ENCODE data around the gene PAX5. TPM values are rescaled to one million over a fixed set of nuclear protein-coding genes. Genes with fewer than 3 reads are reported as not detected.

PAX5 gene
- polyA plus RNA-seq, 2 of the 4 experiments (the other 2 are of a cell fraction) = not detected

DNA sequence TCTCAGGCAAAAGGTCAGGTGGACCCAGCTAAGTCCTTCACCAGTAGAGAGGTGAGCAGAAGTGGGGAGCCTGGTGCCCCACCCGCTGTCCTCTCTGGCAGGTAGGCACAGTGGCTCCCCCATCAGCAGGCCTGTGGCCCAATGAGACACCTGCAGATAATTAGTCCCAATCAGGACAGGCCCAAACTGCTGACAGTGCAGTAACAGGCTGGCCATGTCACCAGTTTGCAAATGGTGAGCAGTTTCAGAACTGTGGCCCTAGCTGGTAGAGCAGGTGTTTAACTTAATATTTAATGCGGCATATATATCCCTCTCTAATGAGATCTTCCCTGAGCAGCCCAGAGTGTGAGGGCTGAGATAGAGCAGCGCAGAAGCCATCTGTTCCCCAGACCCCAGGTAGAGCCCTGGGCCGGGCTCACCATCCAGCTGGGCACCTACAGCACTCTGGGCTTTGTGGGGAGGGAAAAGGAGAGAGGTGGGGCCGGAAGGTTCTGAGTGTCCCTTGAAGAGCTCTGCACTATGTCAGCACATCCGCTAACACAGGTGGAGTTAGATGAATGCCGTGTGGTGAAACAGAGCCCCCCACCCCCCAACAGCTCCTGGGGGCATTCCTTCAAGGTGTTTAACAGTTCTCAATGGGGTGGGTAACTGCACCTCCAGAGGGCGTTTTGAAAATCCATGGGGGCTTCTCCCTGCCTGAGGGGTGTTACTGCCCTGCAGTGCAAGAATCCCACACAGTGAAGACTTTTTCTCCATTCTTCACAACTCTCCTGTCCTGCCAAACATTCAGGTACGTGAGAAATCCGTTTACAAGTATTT is 120.5 kb downstream of the PAX5 start:
- ATAC-seq (peak; percentile 47 to 50; a peak in 3 of 6 replicates), DNase-seq (ENCODE audit: low read depth in 1 of 2, low spot score in 1 of 2) (no peak), FAIRE-seq (no peak)
- Histone ChIP-seq H3K4me3 (no peak overlapping the region), H3K9me3 (0 out of 3 replicates have a peak, but pooled peaks cover 5% of the 10 kb centered on the region), H3K4me1 (no peaks in the 10 kb centered on the region), H3K4me2 (no peak overlapping the region), H3K27ac (no peak overlapping the region)
- ChIA-PET POLR2A (interaction anchor here (0.5 kb wide), 1 partner anchor 139 kb away, joined by 5 read pairs; no protein-coding TSS in a partner anchor), CTCF (interaction anchor here (0.6 to 2.9 kb wide), 12 partner anchors 9 to 402 kb away, joined by 3 to 13 read pairs (median 4); no protein-coding TSS in a partner anchor)
- TF ChIP-seq SMC3 (IDR thresholded peaks at IDR 0.05) (no peak), MAFK (IDR thresholded peaks at IDR 0.05; ENCODE audit: partially characterized antibody) (peak; percentile 87)
- WGBS (ENCODE audit: missing lambda C conversion rate) = 60% methylated on average over 9 of the region's 10 CpGs

DNA sequence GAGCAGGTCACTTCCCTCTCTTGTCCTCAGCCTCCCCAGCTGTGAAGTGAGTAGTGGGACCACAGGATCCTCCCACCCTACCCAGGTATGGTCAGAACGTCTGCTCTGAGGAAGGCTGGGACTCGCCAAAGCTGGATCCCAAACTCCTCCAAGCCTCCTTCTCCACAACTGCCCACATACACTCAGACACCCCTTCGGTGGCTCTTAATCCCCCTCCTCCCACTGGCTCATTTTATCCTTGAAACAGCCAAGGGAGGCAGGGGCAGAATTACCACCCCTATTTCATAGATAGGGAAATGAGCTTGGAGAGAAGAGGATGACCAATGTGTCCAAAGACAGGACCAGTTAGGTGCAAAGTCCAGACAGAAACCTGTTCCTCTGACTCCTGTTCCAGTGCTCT is 121.4 kb downstream of the PAX5 start:
- ATAC-seq = no peak
- TF ChIP-seq TP53 (CRISPR knock-in tag; IDR thresholded peaks at IDR 0.05) (no peak), SMC3 (IDR thresholded peaks at IDR 0.05) (no peak), ZFP36 (IDR thresholded peaks at IDR 0.05; ENCODE audit: borderline replicate concordance, partially characterized antibody) (no peak), HEYL (CRISPR knock-in tag; IDR thresholded peaks at IDR 0.05) (no peak), POLR2AphosphoS2 (conservative IDR thresholded peaks at IDR 0.05; ENCODE audit: low read length) (no peak), RFX5 (IDR thresholded peaks at IDR 0.05) (no peak), GATA3 (IDR thresholded peaks at IDR 0.05; ENCODE audit: borderline replicate concordance) (no peak), CHD4 (IDR thresholded peaks at IDR 0.05; ENCODE audit: borderline replicate concordance) (no peak)
- TF ChIP-seq, protein P1, sequence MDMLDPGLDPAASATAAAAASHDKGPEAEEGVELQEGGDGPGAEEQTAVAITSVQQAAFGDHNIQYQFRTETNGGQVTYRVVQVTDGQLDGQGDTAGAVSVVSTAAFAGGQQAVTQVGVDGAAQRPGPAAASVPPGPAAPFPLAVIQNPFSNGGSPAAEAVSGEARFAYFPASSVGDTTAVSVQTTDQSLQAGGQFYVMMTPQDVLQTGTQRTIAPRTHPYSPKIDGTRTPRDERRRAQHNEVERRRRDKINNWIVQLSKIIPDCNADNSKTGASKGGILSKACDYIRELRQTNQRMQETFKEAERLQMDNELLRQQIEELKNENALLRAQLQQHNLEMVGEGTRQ (IDR thresholded peaks at IDR 0.05) = no peak
- TF ChIP-seq, protein P2, sequence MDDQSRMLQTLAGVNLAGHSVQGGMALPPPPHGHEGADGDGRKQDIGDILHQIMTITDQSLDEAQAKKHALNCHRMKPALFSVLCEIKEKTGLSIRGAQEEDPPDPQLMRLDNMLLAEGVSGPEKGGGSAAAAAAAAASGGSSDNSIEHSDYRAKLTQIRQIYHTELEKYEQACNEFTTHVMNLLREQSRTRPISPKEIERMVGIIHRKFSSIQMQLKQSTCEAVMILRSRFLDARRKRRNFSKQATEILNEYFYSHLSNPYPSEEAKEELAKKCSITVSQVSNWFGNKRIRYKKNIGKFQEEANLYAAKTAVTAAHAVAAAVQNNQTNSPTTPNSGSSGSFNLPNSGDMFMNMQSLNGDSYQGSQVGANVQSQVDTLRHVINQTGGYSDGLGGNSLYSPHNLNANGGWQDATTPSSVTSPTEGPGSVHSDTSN (IDR thresholded peaks at IDR 0.05) = no peak
- TF ChIP-seq, protein P3, sequence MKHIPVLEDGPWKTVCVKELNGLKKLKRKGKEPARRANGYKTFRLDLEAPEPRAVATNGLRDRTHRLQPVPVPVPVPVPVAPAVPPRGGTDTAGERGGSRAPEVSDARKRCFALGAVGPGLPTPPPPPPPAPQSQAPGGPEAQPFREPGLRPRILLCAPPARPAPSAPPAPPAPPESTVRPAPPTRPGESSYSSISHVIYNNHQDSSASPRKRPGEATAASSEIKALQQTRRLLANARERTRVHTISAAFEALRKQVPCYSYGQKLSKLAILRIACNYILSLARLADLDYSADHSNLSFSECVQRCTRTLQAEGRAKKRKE (CRISPR knock-in tag; IDR thresholded peaks at IDR 0.05; ENCODE audit: low read depth) = no peak
- H3K4me1 ChIP-seq = no peaks in the 10 kb centered on the region
- ChIA-PET POLR2A (no interaction called here), CTCF (interaction anchor here (1.2 to 4.6 kb wide), 11 partner anchors 8 to 62 kb away, joined by 3 to 38 read pairs (median 4); no protein-coding TSS in a partner anchor)
- WGBS (ENCODE audit: missing lambda C conversion rate) = 70% methylated on average over 3 of the region's 3 CpGs
- no peak overlapping the region for H3K4me3 ChIP-seq
- no peak for DNase-seq (ENCODE audit: low read depth in 1 of 2, low spot score in 1 of 2)
- H3K9me3 ChIP-seq = 0 out of 3 replicates have a peak, but pooled peaks cover 5% of the 10 kb centered on the region
- H3K27ac ChIP-seq = no peak overlapping the region
- no peak overlapping the region for H3K4me2 ChIP-seq
- FAIRE-seq = no peak

DNA sequence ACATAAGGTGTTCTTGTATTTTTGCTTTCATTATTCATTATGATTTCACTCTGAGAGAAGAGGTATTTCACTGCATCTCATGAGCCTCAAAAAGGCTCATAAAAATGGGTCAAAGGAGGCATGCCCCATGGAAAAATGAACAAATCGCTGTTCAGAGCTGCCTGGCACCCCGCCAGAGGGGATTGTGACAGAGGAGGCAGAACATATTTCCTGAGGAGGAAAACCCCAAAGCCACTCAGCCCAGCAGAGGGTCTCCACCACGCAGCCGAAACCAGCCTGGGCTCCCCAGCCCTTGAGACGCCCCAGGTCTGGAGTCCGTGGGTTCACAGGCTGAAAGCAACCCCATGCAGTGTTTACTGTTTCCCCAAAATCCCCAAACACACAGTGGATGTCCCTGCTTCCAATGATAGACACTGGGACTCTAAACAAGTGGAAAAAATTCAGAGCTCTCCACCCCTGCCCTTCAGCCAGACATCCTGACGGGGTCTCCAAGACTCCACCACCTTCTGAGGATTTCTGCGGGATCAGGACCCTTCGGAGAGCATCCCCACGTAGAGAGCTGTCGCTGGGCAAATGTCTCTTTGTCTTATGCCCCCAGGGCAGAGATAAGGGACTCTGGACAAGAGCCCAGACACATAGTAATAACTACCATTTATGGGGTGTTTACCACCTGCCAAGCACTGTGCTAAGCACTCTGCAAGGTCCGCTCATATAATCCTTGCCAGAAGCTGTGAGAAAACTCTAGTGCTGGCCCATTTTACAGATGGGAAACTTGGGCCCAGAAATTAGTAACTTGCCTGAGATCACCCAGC is 122.3 kb downstream of the PAX5 start:
- Histone ChIP-seq H3K4me3 (no peak overlapping the region), H3K27ac (no peak overlapping the region), H3K4me2 (no peak overlapping the region), H3K9me3 (0 out of 3 replicates have a peak, but pooled peaks cover 5% of the 10 kb centered on the region), H3K4me1 (no peaks in the 10 kb centered on the region)
- ChIA-PET CTCF (interaction anchor here (0.8 to 4.6 kb wide), 11 partner anchors 10 to 80 kb away, joined by 3 to 38 read pairs (median 3); no protein-coding TSS in a partner anchor), POLR2A (no interaction called here)
- TF ChIP-seq FOXS1 (CRISPR knock-in tag; IDR thresholded peaks at IDR 0.05) = no peak
- no peak for TF ChIP-seq NR3C1 (IDR thresholded peaks at IDR 0.05)
- TF ChIP-seq, protein P4, sequence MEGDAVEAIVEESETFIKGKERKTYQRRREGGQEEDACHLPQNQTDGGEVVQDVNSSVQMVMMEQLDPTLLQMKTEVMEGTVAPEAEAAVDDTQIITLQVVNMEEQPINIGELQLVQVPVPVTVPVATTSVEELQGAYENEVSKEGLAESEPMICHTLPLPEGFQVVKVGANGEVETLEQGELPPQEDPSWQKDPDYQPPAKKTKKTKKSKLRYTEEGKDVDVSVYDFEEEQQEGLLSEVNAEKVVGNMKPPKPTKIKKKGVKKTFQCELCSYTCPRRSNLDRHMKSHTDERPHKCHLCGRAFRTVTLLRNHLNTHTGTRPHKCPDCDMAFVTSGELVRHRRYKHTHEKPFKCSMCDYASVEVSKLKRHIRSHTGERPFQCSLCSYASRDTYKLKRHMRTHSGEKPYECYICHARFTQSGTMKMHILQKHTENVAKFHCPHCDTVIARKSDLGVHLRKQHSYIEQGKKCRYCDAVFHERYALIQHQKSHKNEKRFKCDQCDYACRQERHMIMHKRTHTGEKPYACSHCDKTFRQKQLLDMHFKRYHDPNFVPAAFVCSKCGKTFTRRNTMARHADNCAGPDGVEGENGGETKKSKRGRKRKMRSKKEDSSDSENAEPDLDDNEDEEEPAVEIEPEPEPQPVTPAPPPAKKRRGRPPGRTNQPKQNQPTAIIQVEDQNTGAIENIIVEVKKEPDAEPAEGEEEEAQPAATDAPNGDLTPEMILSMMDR (IDR thresholded peaks at IDR 0.05) = no peak
- TF ChIP-seq ZC3H11A (IDR thresholded peaks at IDR 0.05) = no peak
- ATAC-seq (no peak), DNase-seq (ENCODE audit: low read depth in 1 of 2, low spot score in 1 of 2) (no peak), FAIRE-seq (no peak)
- 71% methylated on average over 12 of the region's 12 CpGs for WGBS (ENCODE audit: missing lambda C conversion rate)

Measured in A549 (cell line).